B cell (primary cell): ENCODE results near the gene SCN4B. TPM values are rescaled to one million over a fixed set of nuclear protein-coding genes. Genes with fewer than 3 reads are reported as not detected.

Experiments
- ATAC-seq: fragments of 200-7000 bp; cut with Tn5 transposase; one replicate; pipeline ENCODE4 v1.10.0; 2021; ENCODE audit warnings: low read depth, mild to moderate bottlenecking, moderate number of reproducible peaks, moderate library complexity
- CTCF ChIA-PET: fragments of 350-600 bp; sonication (Branson Sonifier 250); formaldehyde crosslinking; loops from one replicate; lab custom pipeline; 2021; ENCODE audit warnings: antibody characterized with exemption, inconsistent platforms; lab: Charles Lee
- POLR2A ChIA-PET: fragments of 350-600 bp; sonication (Branson Sonifier 250); formaldehyde crosslinking; loops from one replicate; lab custom pipeline; 2021; ENCODE audit warnings: antibody characterized with exemption; lab: Charles Lee
- DNase-seq: peaks from one replicate; pipeline ENCODE4 v3.0.0; 2013
- H2AFZ ChIP-seq: 2 replicates; pipeline ENCODE4 v1.6.1; 2012; ENCODE audit warnings: mild to moderate bottlenecking, low read depth, low read length; ENCODE audit not compliant: insufficient read depth, poor library complexity, severe bottlenecking
- H3K27ac ChIP-seq, 2 donors: 1 replicate in 1 of 2; 2 replicates in 1 of 2; pipeline ENCODE4 v1.5.1; 2012 to 2013; ENCODE audit warnings: low read length in 2 of 2, mild to moderate bottlenecking in 2 of 2, moderate library complexity in 1 of 2
- H3K27me3 ChIP-seq, 4 experiments: fragments of 200-600 bp in 1 of 4; sonication (generic) in 1 of 4; replicated peaks in 1 of 4; 1 replicate in 2 of 4; 2 replicates in 2 of 4; pipeline versions ENCODE4 v1.6.1 to v1.7.0; 2013 to 2016; ENCODE audit warnings: low read length in 3 of 4, mild to moderate bottlenecking in 2 of 4, mixed read lengths in 1 of 4, moderate library complexity in 1 of 4; ENCODE audit not compliant: insufficient read depth in 4 of 4, control insufficient read depth in 3 of 4; ENCODE audit errors: control extremely low read depth in 1 of 4
- H3K36me3 ChIP-seq, 2 experiments: replicated peaks in 1 of 2; 1 replicate in 1 of 2; 2 replicates in 1 of 2; pipeline versions ENCODE4 v1.6.1 to v1.7.1; 2013; ENCODE audit warnings: low read length in 1 of 2; ENCODE audit not compliant: insufficient read depth in 2 of 2, control insufficient read depth in 1 of 2; ENCODE audit errors: control extremely low read depth in 1 of 2, extremely low read depth in 1 of 2
- H3K4me1 ChIP-seq, 2 donors: fragments of 200-600 bp in 1 of 2; sonication (generic) in 1 of 2; 1 replicate in 1 of 2; 2 replicates in 1 of 2; pipeline versions ENCODE4 v1.5.1 to v1.6.1; 2013 to 2017; ENCODE audit warnings: low read length in 2 of 2; ENCODE audit not compliant: control insufficient read depth in 2 of 2, insufficient read depth in 2 of 2
- H3K4me2 ChIP-seq: replicated peaks from 2 replicates; pipeline ENCODE3; 2012; ENCODE audit warnings: mild to moderate bottlenecking, low read depth, low read length; ENCODE audit not compliant: poor library complexity, severe bottlenecking
- H3K4me3 ChIP-seq, 5 experiments: fragments of 200-600 bp in 1 of 5; sonication (generic) in 1 of 5; 1 replicate in 3 of 5; 2 replicates in 2 of 5; pipeline versions ENCODE4 v1.5.1 to v1.7.0; 2011 to 2016; ENCODE audit warnings: low read length in 4 of 5, mild to moderate bottlenecking in 4 of 5, low read depth in 2 of 5, control low read depth in 1 of 5, moderate library complexity in 1 of 5; ENCODE audit not compliant: insufficient read depth in 1 of 5; ENCODE audit errors: control extremely low read depth in 1 of 5, extremely low read depth in 1 of 5
- H3K79me2 ChIP-seq: fragments of 200-600 bp; sonication (generic); one replicate; pipeline ENCODE4 v1.6.0; 2016; ENCODE audit warnings: low read length; ENCODE audit not compliant: control insufficient read depth, insufficient read depth
- H3K9ac ChIP-seq: fragments of 200-600 bp; sonication (generic); 2 replicates; pipeline ENCODE4 v1.6.1; 2017; ENCODE audit warnings: mild to moderate bottlenecking, low read length, moderate library complexity
- H3K9me3 ChIP-seq, 3 donors: one replicate each; pipeline versions ENCODE4 v1.6.1 to v1.7.1; 2013; ENCODE audit warnings: low read length in 2 of 3; ENCODE audit not compliant: control insufficient read depth in 2 of 3, insufficient read depth in 1 of 3; ENCODE audit errors: control extremely low read depth in 1 of 3
- H4K20me1 ChIP-seq: 2 replicates; pipeline ENCODE4 v1.6.0; 2012; ENCODE audit warnings: mild to moderate bottlenecking, low read length; ENCODE audit not compliant: insufficient read depth, control insufficient read depth, poor library complexity, severe bottlenecking
- H3K27ac Mint-ChIP-seq: one replicate; pipeline ENCODE4 v1.8.0; 2021; ENCODE audit warnings: mixed read lengths
- H3K27me3 Mint-ChIP-seq: one replicate; pipeline ENCODE4 v1.8.0; 2021; ENCODE audit warnings: mixed read lengths
- H3K4me1 Mint-ChIP-seq: one replicate; pipeline ENCODE4 v1.8.0; 2021; ENCODE audit warnings: mixed read lengths
- H3K4me3 Mint-ChIP-seq: one replicate; pipeline ENCODE4 v1.8.0; 2021; ENCODE audit warnings: mixed read lengths
- H3K9me3 Mint-ChIP-seq: one replicate; pipeline ENCODE4 v1.8.0; 2022; ENCODE audit warnings: mixed read lengths; ENCODE audit not compliant: insufficient read depth
- EZH2 ChIP-seq: IDR thresholded peaks from 2 replicates; pipeline ENCODE4 v1.6.1; 2012; ENCODE audit warnings: borderline replicate concordance, low read depth, mild to moderate bottlenecking, moderate library complexity, low read length; ENCODE audit not compliant: insufficient read depth, poor library complexity, severe bottlenecking
- WGBS: methylation state at CpG from one replicate; pipeline ENCODE4 v1.1.5; 2013; ENCODE audit warnings: missing lambda C conversion rate; ENCODE audit not compliant: insufficient coverage; 5-methylcytosine and 5-hydroxymethylcytosine counted together
- intact Hi-C: fragments of 100-400 bp; cut with micrococcal nuclease; formaldehyde crosslinking; loops from one replicate; pipeline ENCODE4 v1.10.0; 2022
- polyA plus RNA-seq: library from polyadenylated mRNA; depleted of rRNA; stranded (reverse); fragments of >200 nt; gene quantifications from 2 replicates; pipeline ENCODE4 v1.2.3, GENCODE V29; 2012
- total RNA-seq, 2 donors: library from RNA; stranded (reverse); fragments of 120-200 nt in 1 of 2; gene quantifications; 1 replicate in 1 of 2; 2 replicates in 1 of 2; pipeline versions ENCODE4 v1.2.3 to v1.2.4, GENCODE V29; 2013 to 2022
- TF ChIP-seq, protein P1 (sequence below): fragments of 200-600 bp; IDR thresholded peaks from one replicate; pipeline ENCODE4 v1.8.0; 2022; ENCODE audit warnings: antibody characterized with exemption, mild to moderate bottlenecking

SCN4B gene
- total and polyA plus RNA-seq, 2 donors (not counting 1 experiment from before 2014, with no cell fraction given): not detected

DNA sequence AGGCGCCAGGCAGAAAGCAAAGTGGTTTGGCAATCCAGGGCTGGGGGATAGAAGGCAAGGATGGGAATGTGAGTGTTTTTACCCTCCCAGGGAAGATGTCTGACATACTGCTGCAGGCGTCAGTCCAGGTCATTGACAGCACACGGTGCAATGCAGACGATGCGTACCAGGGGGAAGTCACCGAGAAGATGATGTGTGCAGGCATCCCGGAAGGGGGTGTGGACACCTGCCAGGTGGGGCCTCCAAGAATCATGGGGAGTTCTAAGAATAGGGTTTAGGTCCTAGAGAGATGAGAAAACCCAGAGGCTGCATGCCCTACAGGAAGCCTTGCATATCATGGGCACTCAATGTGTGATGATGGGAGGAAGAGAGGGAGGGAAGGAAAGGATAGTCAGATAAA is 37.6 kb downstream of the SCN4B start:
- intact Hi-C loops: no loop called here
- Histone ChIP-seq H3K9ac (no peak overlapping the region), H3K27ac (no peak overlapping the region), H4K20me1 (no peaks in the 10 kb centered on the region), H3K4me1 (peaks cover 6 to 12% of the 10 kb centered on the region in 2 donors), H3K36me3 (no peaks in the 10 kb centered on the region), H3K79me2 (no peaks in the 10 kb centered on the region), H3K9me3 (no peaks in the 10 kb centered on the region), H3K27me3 (peaks cover 0 to 7% (median 2%) of the 10 kb centered on the region in 4 experiments), H2AFZ (no peak overlapping the region), H3K4me2 (no peak overlapping the region), H3K4me3 (no peak overlapping the region)
- ChIA-PET CTCF (no interaction called here), POLR2A (no interaction called here)
- peaks cover 15% of the 10 kb centered on the region for H3K27me3 Mint-ChIP-seq
- no peak for DNase-seq
- H3K4me1 Mint-ChIP-seq: peaks cover 9% of the 10 kb centered on the region
- 89% methylated on average over 7 of the region's 7 CpGs for WGBS
- H3K9me3 Mint-ChIP-seq: no peaks in the 10 kb centered on the region
- H3K4me3 Mint-ChIP-seq: no peak overlapping the region
- no peak for TF ChIP-seq EZH2
- TF ChIP-seq, protein P1, sequence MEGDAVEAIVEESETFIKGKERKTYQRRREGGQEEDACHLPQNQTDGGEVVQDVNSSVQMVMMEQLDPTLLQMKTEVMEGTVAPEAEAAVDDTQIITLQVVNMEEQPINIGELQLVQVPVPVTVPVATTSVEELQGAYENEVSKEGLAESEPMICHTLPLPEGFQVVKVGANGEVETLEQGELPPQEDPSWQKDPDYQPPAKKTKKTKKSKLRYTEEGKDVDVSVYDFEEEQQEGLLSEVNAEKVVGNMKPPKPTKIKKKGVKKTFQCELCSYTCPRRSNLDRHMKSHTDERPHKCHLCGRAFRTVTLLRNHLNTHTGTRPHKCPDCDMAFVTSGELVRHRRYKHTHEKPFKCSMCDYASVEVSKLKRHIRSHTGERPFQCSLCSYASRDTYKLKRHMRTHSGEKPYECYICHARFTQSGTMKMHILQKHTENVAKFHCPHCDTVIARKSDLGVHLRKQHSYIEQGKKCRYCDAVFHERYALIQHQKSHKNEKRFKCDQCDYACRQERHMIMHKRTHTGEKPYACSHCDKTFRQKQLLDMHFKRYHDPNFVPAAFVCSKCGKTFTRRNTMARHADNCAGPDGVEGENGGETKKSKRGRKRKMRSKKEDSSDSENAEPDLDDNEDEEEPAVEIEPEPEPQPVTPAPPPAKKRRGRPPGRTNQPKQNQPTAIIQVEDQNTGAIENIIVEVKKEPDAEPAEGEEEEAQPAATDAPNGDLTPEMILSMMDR: no peak
- no peak overlapping the region for H3K27ac Mint-ChIP-seq
- ATAC-seq: no peak

DNA sequence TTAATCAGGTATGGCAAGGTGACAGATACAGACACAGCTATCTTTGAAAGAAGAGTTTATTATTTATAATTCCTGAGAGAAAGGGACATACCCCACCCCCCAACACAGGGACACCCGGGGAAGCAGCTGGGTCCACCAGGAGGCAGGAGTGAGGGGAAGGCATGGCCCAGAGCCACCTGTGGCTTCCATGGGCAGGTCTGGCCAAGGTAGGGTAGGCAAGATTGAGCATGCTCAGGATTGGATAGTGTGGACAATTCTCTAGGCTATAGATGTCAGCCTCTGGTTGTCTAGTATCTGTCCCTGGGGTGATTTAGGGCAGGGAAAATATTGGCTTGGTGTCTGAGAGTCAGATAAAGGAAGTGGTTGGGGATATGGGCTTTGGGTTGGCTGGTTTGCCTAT is 38.4 kb downstream of the SCN4B start:
- Histone ChIP-seq H3K4me1 (peaks cover 6 to 12% of the 10 kb centered on the region in 2 donors), H3K4me2 (no peak overlapping the region), H3K9ac (no peak overlapping the region), H3K36me3 (no peaks in the 10 kb centered on the region), H3K27ac (no peak overlapping the region), H2AFZ (no peak overlapping the region), H3K9me3 (no peaks in the 10 kb centered on the region), H3K79me2 (no peaks in the 10 kb centered on the region), H4K20me1 (no peaks in the 10 kb centered on the region), H3K27me3 (peaks cover 0 to 7% (median 2%) of the 10 kb centered on the region in 4 experiments), H3K4me3 (no peak overlapping the region)
- WGBS: no CpG with 5 or more reads among the region's 1 CpG
- H3K4me1 Mint-ChIP-seq: peaks cover 9% of the 10 kb centered on the region
- ATAC-seq (no peak), DNase-seq (no peak)
- no peak overlapping the region for H3K4me3 Mint-ChIP-seq
- POLR2A ChIA-PET: no interaction called here
- peaks cover 19% of the 10 kb centered on the region for H3K27me3 Mint-ChIP-seq
- TF ChIP-seq, protein P1: no peak
- no peak for TF ChIP-seq EZH2
- CTCF ChIA-PET: no interaction called here
- intact Hi-C loops: no loop called here
- no peak overlapping the region for H3K27ac Mint-ChIP-seq
- no peaks in the 10 kb centered on the region for H3K9me3 Mint-ChIP-seq
